ENCODE measurements around the gene GINS3. TPM values are rescaled to one million over a fixed set of nuclear protein-coding genes. Genes with fewer than 3 reads are reported as not detected.

Gene GINS3
- total RNA-seq, 1 experiment from 2014 or later = 7.3 TPM

DNA sequence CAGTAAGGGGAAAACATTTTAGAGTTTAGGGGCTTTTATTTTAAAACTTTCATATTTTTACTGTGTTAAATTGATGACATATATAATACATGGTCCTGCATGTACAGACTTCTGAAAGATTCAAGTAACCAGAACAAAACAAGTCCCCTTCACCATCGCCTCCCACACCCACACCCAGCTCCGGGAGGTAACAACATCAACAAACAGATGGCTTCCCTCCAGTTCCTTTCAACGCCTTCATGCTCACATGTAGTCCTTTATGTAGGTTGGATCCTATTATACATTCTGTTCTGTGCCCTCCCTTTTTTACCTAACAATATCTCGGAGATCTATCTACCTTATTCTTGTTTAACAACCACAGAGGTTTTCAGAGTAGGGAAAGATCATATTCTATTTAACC lies 30.5 kb downstream of the GINS3 start (continued):
- TF ChIP-seq ATF6 (CRISPR knock-in tag; IDR thresholded peaks at IDR 0.05) (no peak), KAT7 (CRISPR knock-in tag; IDR thresholded peaks at IDR 0.05; ENCODE audit: borderline replicate concordance) (no peak), ZNF416 (CRISPR knock-in tag; IDR thresholded peaks at IDR 0.05) (no peak), GABPB1 (CRISPR knock-in tag; IDR thresholded peaks at IDR 0.05) (no peak), GRHL2 (CRISPR knock-in tag; IDR thresholded peaks at IDR 0.05; ENCODE audit: insufficient replicate concordance, severe bottlenecking) (no peak)

DNA sequence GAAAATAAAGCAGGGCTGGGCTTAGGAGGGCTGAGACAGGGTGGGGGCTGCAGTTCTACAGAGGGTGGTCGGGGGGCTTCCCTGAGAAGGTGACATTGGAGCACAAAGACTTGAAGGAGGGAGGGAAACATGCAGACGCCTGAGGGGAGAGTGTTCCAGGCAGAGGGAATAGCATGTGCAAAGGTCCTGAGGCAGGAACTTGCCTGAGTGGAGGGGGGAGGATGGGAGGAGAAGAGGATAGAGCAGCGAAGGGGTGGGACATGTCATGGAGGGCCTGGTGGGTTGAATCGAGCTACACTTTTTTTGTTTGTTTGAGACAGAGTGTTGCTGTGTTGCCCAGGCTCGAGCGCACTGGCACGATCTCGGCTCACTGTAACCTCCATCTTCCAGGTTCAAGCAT lies 33.0 kb downstream of the GINS3 start:
- Mint-ChIP-seq H3K36me3 (no peaks in the 10 kb centered on the region), H3K4me1 (peaks cover 14% of the 10 kb centered on the region), H3K9me3 (no peaks in the 10 kb centered on the region), H3K27me3 (ENCODE audit: low read depth) (no peaks in the 10 kb centered on the region; the same call in 1 of the 2 replicates), H3K27ac (no peak overlapping the region), H3K4me3 (no peak overlapping the region)
- CTCF ChIA-PET = no interaction called here
- no peak for DNase-seq (ENCODE audit: low spot score)
- TF ChIP-seq RORB (CRISPR knock-in tag; IDR thresholded peaks at IDR 0.05) (no peak), ELF4 (CRISPR knock-in tag; IDR thresholded peaks at IDR 0.05; ENCODE audit: low read depth) (no peak), GTF2I (CRISPR knock-in tag; conservative IDR thresholded peaks at IDR 0.05) (no peak; the same call in 1 of the 2 replicates), SOX15 (CRISPR knock-in tag; IDR thresholded peaks at IDR 0.05) (no peak), E2F4 (CRISPR knock-in tag; IDR thresholded peaks at IDR 0.05; ENCODE audit: borderline replicate concordance, low read depth) (no peak), CBFB (CRISPR knock-in tag; IDR thresholded peaks at IDR 0.05; ENCODE audit: low read depth) (no peak), USF1 (CRISPR knock-in tag; IDR thresholded peaks at IDR 0.05) (no peak), E2F1 (CRISPR knock-in tag; IDR thresholded peaks at IDR 0.05) (no peak), CDX4 (CRISPR knock-in tag; IDR thresholded peaks at IDR 0.05; ENCODE audit: borderline replicate concordance) (no peak), PRDM15 (CRISPR knock-in tag; IDR thresholded peaks at IDR 0.05) (no peak)
- TF ChIP-seq, protein P1, sequence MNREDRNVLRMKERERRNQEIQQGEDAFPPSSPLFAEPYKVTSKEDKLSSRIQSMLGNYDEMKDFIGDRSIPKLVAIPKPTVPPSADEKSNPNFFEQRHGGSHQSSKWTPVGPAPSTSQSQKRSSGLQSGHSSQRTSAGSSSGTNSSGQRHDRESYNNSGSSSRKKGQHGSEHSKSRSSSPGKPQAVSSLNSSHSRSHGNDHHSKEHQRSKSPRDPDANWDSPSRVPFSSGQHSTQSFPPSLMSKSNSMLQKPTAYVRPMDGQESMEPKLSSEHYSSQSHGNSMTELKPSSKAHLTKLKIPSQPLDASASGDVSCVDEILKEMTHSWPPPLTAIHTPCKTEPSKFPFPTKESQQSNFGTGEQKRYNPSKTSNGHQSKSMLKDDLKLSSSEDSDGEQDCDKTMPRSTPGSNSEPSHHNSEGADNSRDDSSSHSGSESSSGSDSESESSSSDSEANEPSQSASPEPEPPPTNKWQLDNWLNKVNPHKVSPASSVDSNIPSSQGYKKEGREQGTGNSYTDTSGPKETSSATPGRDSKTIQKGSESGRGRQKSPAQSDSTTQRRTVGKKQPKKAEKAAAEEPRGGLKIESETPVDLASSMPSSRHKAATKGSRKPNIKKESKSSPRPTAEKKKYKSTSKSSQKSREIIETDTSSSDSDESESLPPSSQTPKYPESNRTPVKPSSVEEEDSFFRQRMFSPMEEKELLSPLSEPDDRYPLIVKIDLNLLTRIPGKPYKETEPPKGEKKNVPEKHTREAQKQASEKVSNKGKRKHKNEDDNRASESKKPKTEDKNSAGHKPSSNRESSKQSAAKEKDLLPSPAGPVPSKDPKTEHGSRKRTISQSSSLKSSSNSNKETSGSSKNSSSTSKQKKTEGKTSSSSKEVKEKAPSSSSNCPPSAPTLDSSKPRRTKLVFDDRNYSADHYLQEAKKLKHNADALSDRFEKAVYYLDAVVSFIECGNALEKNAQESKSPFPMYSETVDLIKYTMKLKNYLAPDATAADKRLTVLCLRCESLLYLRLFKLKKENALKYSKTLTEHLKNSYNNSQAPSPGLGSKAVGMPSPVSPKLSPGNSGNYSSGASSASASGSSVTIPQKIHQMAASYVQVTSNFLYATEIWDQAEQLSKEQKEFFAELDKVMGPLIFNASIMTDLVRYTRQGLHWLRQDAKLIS (CRISPR knock-in tag; IDR thresholded peaks at IDR 0.05; ENCODE audit: borderline replicate concordance) = no peak
- TF ChIP-seq, protein P2, sequence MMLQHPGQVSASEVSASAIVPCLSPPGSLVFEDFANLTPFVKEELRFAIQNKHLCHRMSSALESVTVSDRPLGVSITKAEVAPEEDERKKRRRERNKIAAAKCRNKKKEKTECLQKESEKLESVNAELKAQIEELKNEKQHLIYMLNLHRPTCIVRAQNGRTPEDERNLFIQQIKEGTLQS (CRISPR knock-in tag; conservative IDR thresholded peaks at IDR 0.05) = no peak
- ATAC-seq = no peak
- POLR2A ChIA-PET = no interaction called here
